Heart left ventricle (tissue), 16 donors: ENCODE data around the gene ABRAXAS1. TPM values are rescaled to one million over a fixed set of nuclear protein-coding genes. Genes with fewer than 3 reads are reported as not detected.

ENCODE experiments used
- ATAC-seq, 4 donors: fragments of 200-7000 bp; cut with Tn5 transposase; one replicate each; pipeline ENCODE4 v1.9.1; 2020 to 2022; ENCODE audit warnings: moderate library complexity in 4 of 4, mild to moderate bottlenecking in 3 of 4, moderate number of reproducible peaks in 1 of 4
- DNase-seq, 5 donors: peaks; one replicate each; pipeline ENCODE4 v3.0.0-alpha.2; 2020
- H3K27ac ChIP-seq, 12 donors: fragments of 200-600 bp; sonication (generic) in 4 of 12; one replicate each; pipeline versions ENCODE4 v1.5.0 to v1.8.0; 2016 to 2022; ENCODE audit warnings: mild to moderate bottlenecking in 2 of 12
- H3K27me3 ChIP-seq, 9 donors: fragments of 200-600 bp; sonication (generic) in 2 of 9; one replicate each; pipeline versions ENCODE4 v1.5.1 to v1.8.0; 2016 to 2022; ENCODE audit warnings: mild to moderate bottlenecking in 3 of 9
- H3K36me3 ChIP-seq, 9 donors: fragments of 200-600 bp; sonication (generic) in 2 of 9; one replicate each; pipeline versions ENCODE4 v1.5.0 to v1.8.0; 2018 to 2022; ENCODE audit warnings: mild to moderate bottlenecking in 2 of 9
- H3K4me1 ChIP-seq, 12 donors: fragments of 200-600 bp; sonication (generic) in 4 of 12; one replicate each; pipeline versions ENCODE4 v1.5.0 to v1.8.0; 2016 to 2022; ENCODE audit warnings: mild to moderate bottlenecking in 3 of 12
- H3K4me3 ChIP-seq, 12 donors: fragments of 200-600 bp; sonication (generic) in 4 of 12; one replicate each; pipeline versions ENCODE4 v1.5.0 to v1.8.0; 2017 to 2022; ENCODE audit warnings: mild to moderate bottlenecking in 9 of 12, moderate library complexity in 4 of 12
- H3K9me3 ChIP-seq, 12 donors: fragments of 200-600 bp; sonication (generic) in 4 of 12; one replicate each; pipeline versions ENCODE4 v1.5.0 to v1.8.0; 2016 to 2022; ENCODE audit warnings: mild to moderate bottlenecking in 1 of 12
- CTCF ChIP-seq, 12 donors: fragments of 200-600 bp; sonication (generic) in 4 of 12; IDR thresholded peaks; one replicate each; pipeline versions ENCODE4 v1.5.0 to v1.8.0; 2018 to 2022; ENCODE audit warnings: antibody characterized with exemption in 12 of 12, mild to moderate bottlenecking in 5 of 12
- POLR2A ChIP-seq, 2 donors: fragments of 450-650 bp; IDR thresholded peaks; one replicate each; pipeline ENCODE4 v1.6.1; 2017; ENCODE audit warnings: antibody characterized with exemption in 2 of 2, mild to moderate bottlenecking in 2 of 2, moderate library complexity in 2 of 2
- WGBS, 4 donors: extraction: QIAGEN DNeasy Blood & Tissue Kit in 2 of 4; methylation state at CpG; one replicate each; pipeline versions ENCODE4 v1.1.5 to v1.1.7; 2013 to 2018; 5-methylcytosine and 5-hydroxymethylcytosine counted together
- intact Hi-C, 10 donors: fragments of 100-400 bp; cut with DNase I; formaldehyde crosslinking; loops; one replicate each; pipeline versions ENCODE4 v1.11.1 to v1.14.2; 2022
- polyA plus RNA-seq, 2 donors: library from polyadenylated mRNA; stranded (reverse); fragments of 200-250 nt; gene quantifications; one replicate each; pipeline ENCODE4 v1.2.3, GENCODE V29; 2013
- total RNA-seq, 9 donors: library from RNA; depleted of rRNA in 2 of 9; stranded (reverse); fragments of >200 nt in 2 of 9; fragmentation: NEBNext Ultra II Directional in 3 of 9; extraction: Animal tissue kit (Norgen Biotek cat#: 25700) in 3 of 9; gene quantifications; one replicate each; pipeline versions ENCODE4 v1.1.0 to v1.2.4, GENCODE V29; 2016 to 2023
- donor health status: ischemic (EF 13 %, LVEDD 7.1; RV severe dilation, severe dysfunction).
- donor health status: healthy with polysubstance abuse.
- donor health status: DM: no; HTN: yes; CAD: no.
- donor health status: DM: no; HTN: no; CAD: no.
- donor health status: ischemic (EF 25% LVEDD 6.9; RV normal size, moderate dysfunction).
- donor health status: ischemic (EF 25% LVEDD 5.7; RV mildly dilated, moderate dysfunction).
- donor health status: healthy.
- donor health status: DM: yes; HTN: yes; CAD: no.
- donor health status: ischemic (EF 35%, LVEDD 5.7; RV mildly dilated, moderate dysfunction).
- donor health status: nonischemic (EF 11% LVEDD 7.7; RV severe dilation, severe dysfunction).
- donor health status: DM: yes; HTN: yes; CAD: no.
- donor health status: PGD.
- donor health status: ischemic (EF 29% LVEDD 5.4; RV normal size, mild dysfunction).
- donor health status: nonischemic (EF 23%, LVEDD 6.1; RV moderate dilation, normal function).

ABRAXAS1 gene
- total and polyA plus RNA-seq, 11 donors: 2.0 to 10.2 (median 7.3) TPM

GRCh38 chr4:83490876-83491450 is 6.1 kb upstream of the ABRAXAS1 start:
- Histone ChIP-seq H3K36me3 (no peaks in the 10 kb centered on the region), H3K4me1 (no peaks in the 10 kb centered on the region), H3K27me3 (no peaks in the 10 kb centered on the region), H3K27ac (no peak overlapping the region), H3K9me3 (no peaks in the 10 kb centered on the region), H3K4me3 (no peak overlapping the region)
- no peak for TF ChIP-seq POLR2A (IDR thresholded peaks at IDR 0.05)
- TF ChIP-seq CTCF (IDR thresholded peaks at IDR 0.05): peak; percentile 46 to 69 (median 61)
- intact Hi-C loops: loop anchor here in 1 of 10 donors (5.0 kb wide), 1 partner anchor 151 kb away; no protein-coding TSS in a partner anchor
- ATAC-seq (no peak), DNase-seq (no peak)
- WGBS, 4 donors: 2 to 4% (median 4%) methylated on average over 1 of the region's 1 CpG

GRCh38 chr4:83489711-83490326 is 4.9 kb upstream of the ABRAXAS1 start:
- 16 to 28% (median 25%) methylated on average over 1 of the region's 1 CpG for WGBS, 4 donors
- Histone ChIP-seq H3K27me3 (no peaks in the 10 kb centered on the region), H3K36me3 (no peaks in the 10 kb centered on the region), H3K4me1 (peaks cover 0 to 8% (median 5%) of the 10 kb centered on the region in 12 donors), H3K9me3 (no peaks in the 10 kb centered on the region), H3K27ac (no peak overlapping the region), H3K4me3 (no peak overlapping the region)
- intact Hi-C loops: loop anchor here in 1 of 10 donors (5.0 kb wide), 1 partner anchor 152 kb away; no protein-coding TSS in a partner anchor
- ATAC-seq (no peak), DNase-seq (no peak)
- no peak for TF ChIP-seq POLR2A (IDR thresholded peaks at IDR 0.05)
- TF ChIP-seq CTCF (IDR thresholded peaks at IDR 0.05): no peak

GRCh38 chr4:83486457-83487129 is 1.7 kb upstream of the ABRAXAS1 start:
- WGBS, 4 donors: 81 to 88% (median 86%) methylated on average over 3 of the region's 3 CpGs
- TF ChIP-seq POLR2A (IDR thresholded peaks at IDR 0.05) (no peak), CTCF (IDR thresholded peaks at IDR 0.05) (no peak)
- no peak overlapping the region for H3K27ac ChIP-seq
- H3K36me3 ChIP-seq: peaks cover 0 to 1% (median 0%) of the 10 kb centered on the region in 9 donors
- H3K4me1 ChIP-seq: peaks cover 0 to 19% (median 7%) of the 10 kb centered on the region in 12 donors
- H3K9me3 ChIP-seq: no peaks in the 10 kb centered on the region
- ATAC-seq: no peak
- H3K4me3 ChIP-seq: no peak overlapping the region
- H3K27me3 ChIP-seq: no peaks in the 10 kb centered on the region
- no peak for DNase-seq
- intact Hi-C loops: no loop called here

GRCh38 chr4:83473966-83474365 is 10.9 kb downstream of the ABRAXAS1 start:
- WGBS, 4 donors: 93 to 99% (median 96%) methylated on average over 2 of the region's 2 CpGs
- H3K27me3 ChIP-seq: no peaks in the 10 kb centered on the region
- intact Hi-C loops: no loop called here
- DNase-seq: no peak
- peaks cover 0 to 71% (median 30%) of the 10 kb centered on the region in 9 donors for H3K36me3 ChIP-seq
- no peaks in the 10 kb centered on the region for H3K4me1 ChIP-seq
- H3K27ac ChIP-seq: no peak overlapping the region
- ATAC-seq: no peak
- TF ChIP-seq POLR2A (IDR thresholded peaks at IDR 0.05): no peak
- TF ChIP-seq CTCF (IDR thresholded peaks at IDR 0.05): no peak
- no peak overlapping the region for H3K4me3 ChIP-seq
- H3K9me3 ChIP-seq: no peaks in the 10 kb centered on the region
